Neural progenitor cell (in vitro differentiated cells): ENCODE results near the gene CHKA.

ENCODE experiments used
- CTCF ChIP-seq: fragments of 200-600 bp; sonication (generic); IDR thresholded peaks from 2 replicates; pipeline ENCODE4 v1.5.1; 2017; ENCODE audit warnings: antibody characterized with exemption, mild to moderate bottlenecking
- EZH2 ChIP-seq: fragments of 200-600 bp; sonication (generic); IDR thresholded peaks from 2 replicates; pipeline ENCODE4 v1.6.1; 2017; ENCODE audit warnings: antibody characterized with exemption, mild to moderate bottlenecking, moderate library complexity

- TF ChIP-seq CTCF (no peak), EZH2 (no peak)
Measured at GRCh38 chr11:68032003-68032402, 89.2 kb downstream of the CHKA start.
